ENCODE data around the gene MRPS10. TPM values are rescaled to one million over a fixed set of nuclear protein-coding genes. Genes with fewer than 3 reads are reported as not detected.
A peak's percentile ranks its signal among the peaks of the same experiment; 100 is the strongest.

Gene MRPS10
- total RNA-seq, 6 experiments from 2014 or later = 17.7 to 35.3 (median 20.1) TPM

GRCh38 chr6:42237857-42238256 is 20.2 kb upstream of the MRPS10 start:
- Histone ChIP-seq H3K4me1 (no peaks in the 10 kb centered on the region), H3K36me3 (no peaks in the 10 kb centered on the region), H3K9me3 (no peaks in the 10 kb centered on the region), H3K27ac (no peak overlapping the region), H3K4me3 (no peak overlapping the region), H3K27me3 (no peaks in the 10 kb centered on the region)
- WGBS (ENCODE audit: insufficient coverage, low coverage, low lambda C conversion rate, missing lambda C conversion rate) = no CpG with 5 or more reads among the region's 1 CpG
- TF ChIP-seq POLR2A (IDR thresholded peaks at IDR 0.05) = no peak
- no peak for TF ChIP-seq CTCF (IDR thresholded peaks at IDR 0.05)
- ATAC-seq (no peak), DNase-seq (no peak)
- intact Hi-C loops (cut with DNase I) = no loop called here

- Histone ChIP-seq H3K27me3 (no peaks in the 10 kb centered on the region), H3K27ac (no peak overlapping the region), H3K4me1 (no peaks in the 10 kb centered on the region), H3K9me3 (no peaks in the 10 kb centered on the region), H3K36me3 (no peaks in the 10 kb centered on the region), H3K4me3 (no peak overlapping the region)
- ATAC-seq (no peak), DNase-seq (no peak)
- TF ChIP-seq CTCF (IDR thresholded peaks at IDR 0.05) (no peak), POLR2A (IDR thresholded peaks at IDR 0.05) (no peak)
- WGBS (ENCODE audit: insufficient coverage, low coverage, low lambda C conversion rate, missing lambda C conversion rate) = 79% methylated on average over 5 of the region's 5 CpGs
- intact Hi-C loops (cut with DNase I) = no loop called here
Observed at GRCh38 chr6:42236682-42237473, 19.2 kb upstream of the MRPS10 start.

- Histone ChIP-seq H3K27ac (no peak overlapping the region), H3K4me3 (no peak overlapping the region), H3K36me3 (no peaks in the 10 kb centered on the region), H3K27me3 (no peaks in the 10 kb centered on the region), H3K4me1 (no peaks in the 10 kb centered on the region), H3K9me3 (no peaks in the 10 kb centered on the region)
- DNase-seq (peak in 1 of 3 donors; percentile 30), ATAC-seq (no peak)
- WGBS (ENCODE audit: insufficient coverage, low coverage, low lambda C conversion rate, missing lambda C conversion rate) = no CpG with 5 or more reads among the region's 9 CpGs
- no peak for TF ChIP-seq POLR2A (IDR thresholded peaks at IDR 0.05)
- no peak for TF ChIP-seq CTCF (IDR thresholded peaks at IDR 0.05)
- intact Hi-C loops (cut with DNase I) = no loop called here
Observed at GRCh38 chr6:42236030-42236429, 18.4 kb upstream of the MRPS10 start.

GRCh38 chr6:42232035-42232434 is 14.4 kb upstream of the MRPS10 start:
- Histone ChIP-seq H3K36me3 (no peaks in the 10 kb centered on the region), H3K9me3 (no peaks in the 10 kb centered on the region), H3K27ac (no peak overlapping the region), H3K27me3 (no peaks in the 10 kb centered on the region), H3K4me3 (no peak overlapping the region), H3K4me1 (peaks cover 0 to 2% (median 0%) of the 10 kb centered on the region in 4 donors)
- ATAC-seq (no peak), DNase-seq (no peak)
- 88% methylated on average over 3 of the region's 3 CpGs for WGBS (ENCODE audit: insufficient coverage, low coverage, low lambda C conversion rate, missing lambda C conversion rate)
- TF ChIP-seq CTCF (IDR thresholded peaks at IDR 0.05) (no peak), POLR2A (IDR thresholded peaks at IDR 0.05) (no peak)
- intact Hi-C loops (cut with DNase I) = no loop called here
